ENCODE measurements around the gene TTLL7. TPM values are rescaled to one million over a fixed set of nuclear protein-coding genes. Genes with fewer than 3 reads are reported as not detected.

The TTLL7 gene
- polyA plus RNA-seq, 1 donor (not counting 4 experiments of a cell fraction or from before 2014, with no cell fraction given), result 8.1 TPM

GRCh38 chr1:84000196-84000885 is 1.4 kb upstream of the TTLL7 start:
- no peaks in the 10 kb centered on the region for H3K9me1 ChIP-seq (ENCODE audit: control insufficient read depth, extremely low read depth, insufficient read depth, low read length)
- dilution Hi-C loops (cut with MboI; ENCODE audit: extremely low pct_ligation_motif_present, low sequenced_read_pairs), result no loop called here
- no peaks in the 10 kb centered on the region for H4K20me1 ChIP-seq (ENCODE audit: control insufficient read depth, extremely low read depth, insufficient read depth, low read length)
- H3K9me3 ChIP-seq (ENCODE audit: control insufficient read depth, low read depth, low read length), result no peaks in the 10 kb centered on the region
- DNase-seq (ENCODE audit: low read depth, low spot score), result no peak
- TF ChIP-seq EZH2 (IDR thresholded peaks at IDR 0.05; ENCODE audit: low read length), result no peak
- no peak for TF ChIP-seq CTCF (optimal IDR thresholded peaks at IDR 0.05 in 1 of 3, IDR thresholded peaks at IDR 0.05 in 1 of 3, conservative IDR thresholded peaks at IDR 0.05 in 1 of 3; ENCODE audit: extremely low read depth in 1 of 3, insufficient read depth in 2 of 3, low read length in 3 of 3)
- H2AFZ ChIP-seq (ENCODE audit: control insufficient read depth, low read length), result no peak overlapping the region
- H3K27ac ChIP-seq (ENCODE audit: control insufficient read depth, insufficient read depth, low read length), result no peak overlapping the region
- peaks cover 9% of the 10 kb centered on the region for H3K4me1 ChIP-seq (ENCODE audit: control insufficient read depth, extremely low read depth, insufficient read depth, low read length)
- no peaks in the 10 kb centered on the region for H3K27me3 ChIP-seq (ENCODE audit: control insufficient read depth, extremely low read depth, insufficient read depth, low read length)
- H3K36me3 ChIP-seq (ENCODE audit: control insufficient read depth in 2 of 2, extremely low read depth in 1 of 2, insufficient read depth in 2 of 2, low read length in 2 of 2), result no peaks in the 10 kb centered on the region
- FAIRE-seq, result peak; percentile 46
- no peak overlapping the region for H3K4me3 ChIP-seq (ENCODE audit: control insufficient read depth in 2 of 3, extremely low read depth in 1 of 3, insufficient read depth in 2 of 3, low read depth in 1 of 3, low read length in 3 of 3)
- H3K4me2 ChIP-seq (ENCODE audit: control insufficient read depth, extremely low read depth, insufficient read depth, low read depth, low read length), result no peak overlapping the region
- H3K79me2 ChIP-seq (ENCODE audit: control insufficient read depth, insufficient read depth, low read length), result no peaks in the 10 kb centered on the region
- no peak overlapping the region for H3K9ac ChIP-seq (ENCODE audit: control insufficient read depth, extremely low read depth, insufficient read depth, low read length)

GRCh38 chr1:83999316-83999819 is 436 bp upstream of the TTLL7 start:
- Histone ChIP-seq H3K9me1 (ENCODE audit: control insufficient read depth, extremely low read depth, insufficient read depth, low read length) (no peaks in the 10 kb centered on the region), H3K36me3 (ENCODE audit: control insufficient read depth in 2 of 2, extremely low read depth in 1 of 2, insufficient read depth in 2 of 2, low read length in 2 of 2) (no peaks in the 10 kb centered on the region), H3K27me3 (ENCODE audit: control insufficient read depth, extremely low read depth, insufficient read depth, low read length) (no peaks in the 10 kb centered on the region), H4K20me1 (ENCODE audit: control insufficient read depth, extremely low read depth, insufficient read depth, low read length) (no peaks in the 10 kb centered on the region), H3K9ac (ENCODE audit: control insufficient read depth, extremely low read depth, insufficient read depth, low read length) (peak overlapping the region; percentile 91), H3K9me3 (ENCODE audit: control insufficient read depth, low read depth, low read length) (no peaks in the 10 kb centered on the region), H3K4me3 (ENCODE audit: control insufficient read depth in 2 of 3, extremely low read depth in 1 of 3, insufficient read depth in 2 of 3, low read depth in 1 of 3, low read length in 3 of 3) (peak overlapping the region; percentile 76 to 83 (median 79)), H3K4me1 (ENCODE audit: control insufficient read depth, extremely low read depth, insufficient read depth, low read length) (peaks cover 9% of the 10 kb centered on the region), H3K4me2 (ENCODE audit: control insufficient read depth, extremely low read depth, insufficient read depth, low read depth, low read length) (peak overlapping the region; percentile 78), H3K79me2 (ENCODE audit: control insufficient read depth, insufficient read depth, low read length) (no peaks in the 10 kb centered on the region), H3K27ac (ENCODE audit: control insufficient read depth, insufficient read depth, low read length) (peak overlapping the region; percentile 76), H2AFZ (ENCODE audit: control insufficient read depth, low read length) (peak overlapping the region; percentile 96)
- DNase-seq (ENCODE audit: low read depth, low spot score), result no peak
- dilution Hi-C loops (cut with MboI; ENCODE audit: extremely low pct_ligation_motif_present, low sequenced_read_pairs), result no loop called here
- no peak for TF ChIP-seq EZH2 (IDR thresholded peaks at IDR 0.05; ENCODE audit: low read length)
- TF ChIP-seq CTCF (optimal IDR thresholded peaks at IDR 0.05 in 1 of 3, IDR thresholded peaks at IDR 0.05 in 1 of 3, conservative IDR thresholded peaks at IDR 0.05 in 1 of 3; ENCODE audit: extremely low read depth in 1 of 3, insufficient read depth in 2 of 3, low read length in 3 of 3), result no peak
- no peak for FAIRE-seq
